ENCODE measurements around the gene TRAPPC11. TPM values are rescaled to one million over a fixed set of nuclear protein-coding genes. Genes with fewer than 3 reads are reported as not detected.

The TRAPPC11 gene
- total RNA-seq, 1 donor from 2014 or later = 49.4 TPM

GRCh38 chr4:183637461-183637860 lies 21.6 kb upstream of the TRAPPC11 start:
- no peak for DNase-seq (ENCODE audit: low spot score)

- DNase-seq (ENCODE audit: low spot score) = no peak
Measured at GRCh38 chr4:183638436-183638835, 20.7 kb upstream of the TRAPPC11 start.

GRCh38 chr4:183639291-183639690 lies 19.8 kb upstream of the TRAPPC11 start:
- no peak for DNase-seq (ENCODE audit: low spot score)

GRCh38 chr4:183645326-183645725 lies 13.8 kb upstream of the TRAPPC11 start:
- DNase-seq (ENCODE audit: low spot score) = no peak

- no peak for DNase-seq (ENCODE audit: low spot score)
Measured at GRCh38 chr4:183657564-183657963, 1.5 kb upstream of the TRAPPC11 start.

GRCh38 chr4:183658362-183659028 lies 598 bp upstream of the TRAPPC11 start:
- no peak for DNase-seq (ENCODE audit: low spot score)

- no peak for DNase-seq (ENCODE audit: low spot score)
Measured at GRCh38 chr4:183659872-183660242, 764 bp downstream of the TRAPPC11 start.

GRCh38 chr4:183666088-183666487 lies 7.0 kb downstream of the TRAPPC11 start:
- DNase-seq (ENCODE audit: low spot score) = no peak

- DNase-seq (ENCODE audit: low spot score) = no peak
Measured at GRCh38 chr4:183670251-183670650, 11.2 kb downstream of the TRAPPC11 start.

GRCh38 chr4:183670960-183671555 lies 12.0 kb downstream of the TRAPPC11 start:
- DNase-seq (ENCODE audit: low spot score) = no peak

- DNase-seq (ENCODE audit: low spot score) = no peak
Measured at GRCh38 chr4:183674153-183674552, 15.1 kb downstream of the TRAPPC11 start.

- DNase-seq (ENCODE audit: low spot score) = no peak
Measured at GRCh38 chr4:183675625-183676024, 16.5 kb downstream of the TRAPPC11 start.

- no peak for DNase-seq (ENCODE audit: low spot score)
Measured at GRCh38 chr4:183681119-183681518, 22.0 kb downstream of the TRAPPC11 start.

- DNase-seq (ENCODE audit: low spot score) = no peak
Measured at GRCh38 chr4:183686461-183686860, 27.4 kb downstream of the TRAPPC11 start.

- no peak for DNase-seq (ENCODE audit: low spot score)
Measured at GRCh38 chr4:183688216-183688615, 29.1 kb downstream of the TRAPPC11 start.

GRCh38 chr4:183691006-183691405 lies 31.9 kb downstream of the TRAPPC11 start:
- no peak for DNase-seq (ENCODE audit: low spot score)

GRCh38 chr4:183691897-183692296 lies 32.8 kb downstream of the TRAPPC11 start:
- DNase-seq (ENCODE audit: low spot score) = no peak

GRCh38 chr4:183698909-183699308 lies 39.8 kb downstream of the TRAPPC11 start:
- no peak for DNase-seq (ENCODE audit: low spot score)

GRCh38 chr4:183700407-183700806 lies 41.3 kb downstream of the TRAPPC11 start:
- no peak for DNase-seq (ENCODE audit: low spot score)

- no peak for DNase-seq (ENCODE audit: low spot score)
Measured at GRCh38 chr4:183702492-183702891, 43.4 kb downstream of the TRAPPC11 start.

- DNase-seq (ENCODE audit: low spot score) = no peak
Measured at GRCh38 chr4:183714626-183715025, 55.5 kb downstream of the TRAPPC11 start.

- no peak for DNase-seq (ENCODE audit: low spot score)
Measured at GRCh38 chr4:183716302-183716701, 57.2 kb downstream of the TRAPPC11 start.

GRCh38 chr4:183718876-183719275 lies 59.8 kb downstream of the TRAPPC11 start:
- no peak for DNase-seq (ENCODE audit: low spot score)
